HG03280 (cell line): ENCODE results near the gene IMP4.
"Not testable (repeated sequence)": the region's sequence is repeated elsewhere in the genome, so short reads cannot be mapped to it uniquely, and the experiment has no call there.

ENCODE experiments used
- ATAC-seq: cut with Tn5 transposase; IDR thresholded peaks from one replicate; pipeline ENCODE4 v1.9.1; 2021; ENCODE audit warnings: mild to moderate bottlenecking, moderate library complexity; ENCODE audit not compliant: unreplicated experiment

IMP4 gene

GRCh38 chr2:130342533-130343275 lies at the start of gene IMP4:
Gene IMP4 (plus strand): TSS chr2:130342897. CDS start chr2:130342933, 36 bp downstream.
- ATAC-seq = peak; percentile 86

- ATAC-seq = no peak
These were observed 42.3 kb upstream of the IMP4 start for GRCh38 chr2:130300258-130300969.

GRCh38 chr2:130300970-130301348 lies 41.7 kb upstream of the IMP4 start:
- ATAC-seq = no peak

- ATAC-seq = peak; percentile 37
These were observed 40.4 kb upstream of the IMP4 start for GRCh38 chr2:130302164-130302886.

GRCh38 chr2:130303169-130303568 lies 39.5 kb upstream of the IMP4 start:
- ATAC-seq = peak; percentile 77

- ATAC-seq = no peak
These were observed 38.0 kb upstream of the IMP4 start for GRCh38 chr2:130304726-130305125.

- no peak for ATAC-seq
These were observed 34.8 kb upstream of the IMP4 start for GRCh38 chr2:130307850-130308249.

- ATAC-seq = no peak
These were observed 31.8 kb upstream of the IMP4 start for GRCh38 chr2:130310881-130311280.

GRCh38 chr2:130313812-130314334 lies 28.8 kb upstream of the IMP4 start:
- ATAC-seq = no peak

GRCh38 chr2:130314377-130314776 lies 28.3 kb upstream of the IMP4 start:
- no peak for ATAC-seq

- ATAC-seq = no peak
These were observed 26.1 kb upstream of the IMP4 start for GRCh38 chr2:130316596-130316995.

- no peak for ATAC-seq
These were observed 23.8 kb upstream of the IMP4 start for GRCh38 chr2:130318906-130319305.

GRCh38 chr2:130319536-130319935 lies 23.2 kb upstream of the IMP4 start:
- no peak for ATAC-seq

GRCh38 chr2:130327703-130328527 lies 14.8 kb upstream of the IMP4 start:
- ATAC-seq = no peak

- ATAC-seq = no peak
These were observed 14.0 kb upstream of the IMP4 start for GRCh38 chr2:130328710-130329109.

- peak; percentile 85 for ATAC-seq
These were observed 10.2 kb upstream of the IMP4 start for GRCh38 chr2:130332271-130333073.

- ATAC-seq = not testable (repeated sequence)
These were observed 9.4 kb upstream of the IMP4 start for GRCh38 chr2:130333253-130333652.

GRCh38 chr2:130334026-130334425 lies 8.7 kb upstream of the IMP4 start:
- ATAC-seq = no peak

GRCh38 chr2:130335226-130335625 lies 7.5 kb upstream of the IMP4 start:
- no peak for ATAC-seq
